VCaP (cell line): ENCODE measurements around the gene FGF14.

Experiments used
- H3K27ac ChIP-seq: fragments of 450-650 bp; 2 replicates; pipeline ENCODE4 v1.5.1; 2017
- CTCF ChIP-seq: fragments of 450-650 bp; conservative IDR thresholded peaks from 2 replicates; pipeline ENCODE4 v1.5.1; 2017; ENCODE audit warnings: mild to moderate bottlenecking, moderate library complexity

Gene FGF14

GRCh38 chr13:101898676-101899075 is 503.2 kb downstream of the FGF14 start:
- TF ChIP-seq CTCF, result no peak
- H3K27ac ChIP-seq, result no peak overlapping the region

- TF ChIP-seq CTCF, result no peak
- H3K27ac ChIP-seq, result no peak overlapping the region
Observed at GRCh38 chr13:101896541-101896940, 505.3 kb downstream of the FGF14 start.

GRCh38 chr13:101893021-101893420 is 508.8 kb downstream of the FGF14 start:
- no peak for TF ChIP-seq CTCF
- H3K27ac ChIP-seq, result no peak overlapping the region

- TF ChIP-seq CTCF, result no peak
- no peak overlapping the region for H3K27ac ChIP-seq
Observed at GRCh38 chr13:101892296-101892695, 509.6 kb downstream of the FGF14 start.

- no peak overlapping the region for H3K27ac ChIP-seq
- no peak for TF ChIP-seq CTCF
Observed at GRCh38 chr13:101881593-101881992, 520.3 kb downstream of the FGF14 start.

- H3K27ac ChIP-seq, result no peak overlapping the region
- TF ChIP-seq CTCF, result no peak
Observed at GRCh38 chr13:101880581-101880980, 521.3 kb downstream of the FGF14 start.

GRCh38 chr13:101876951-101877350 is 524.9 kb downstream of the FGF14 start:
- no peak overlapping the region for H3K27ac ChIP-seq
- TF ChIP-seq CTCF, result no peak
